Caco-2 (cell line): Measurements from ENCODE around the gene LHPP. TPM values are rescaled to one million over a fixed set of nuclear protein-coding genes. Genes with fewer than 3 reads are reported as not detected.

Experiments used
- BruUV-seq: library from RNA; stranded (reverse); fragments of 400-500 nt; replicated peaks from 2 replicates; lab custom pipeline; 2021; lab: Mats Ljungman, UMichigan
- CTCF ChIA-PET: fragments of 300-600 bp; sonication (Branson Sonifier 250); formaldehyde crosslinking; loops from one replicate; lab custom pipeline; 2022; ENCODE audit warnings: antibody characterized with exemption; lab: Charles Lee
- POLR2A ChIA-PET: fragments of 300-600 bp; sonication (Branson Sonifier 250); formaldehyde crosslinking; loops from one replicate; lab custom pipeline; 2022; ENCODE audit warnings: antibody characterized with exemption; lab: Charles Lee
- DNase-seq, 2 experiments: peaks; one replicate each; pipeline versions ENCODE4 v3.0.0 to v3.0.0-alpha.2; 2020 to 2022
- H3K27me3 ChIP-seq: replicated peaks from 2 replicates; pipeline ENCODE4 v1.6.0; 2011; ENCODE audit warnings: low read length; ENCODE audit not compliant: control insufficient read depth, insufficient read depth
- H3K36me3 ChIP-seq: 2 replicates; pipeline ENCODE4 v1.5.1; 2011; ENCODE audit warnings: low read length; ENCODE audit not compliant: control insufficient read depth, insufficient read depth
- H3K4me1 ChIP-seq: fragments of 250-450 bp; sonication (Bioruptor Pico); 2 replicates; pipeline ENCODE4 v1.5.1; 2020; ENCODE audit warnings: mild to moderate bottlenecking
- H3K4me3 ChIP-seq: 2 replicates; pipeline ENCODE4 v1.5.1; 2011; ENCODE audit warnings: low read depth, mild to moderate bottlenecking, control low read depth, low read length
- H3K9me3 ChIP-seq: fragments of 250-450 bp; sonication (Bioruptor Pico); 2 replicates; pipeline ENCODE4 v1.5.1; 2020; ENCODE audit warnings: mild to moderate bottlenecking, moderate library complexity
- H3K27ac Mint-ChIP-seq: one replicate; pipeline ENCODE4 v1.8.0; 2022; ENCODE audit warnings: mixed read lengths; ENCODE audit not compliant: unreplicated experiment
- H3K27me3 Mint-ChIP-seq: one replicate; pipeline ENCODE4 v1.8.0; 2022; ENCODE audit warnings: mixed read lengths; ENCODE audit not compliant: insufficient read depth, unreplicated experiment
- H3K36me3 Mint-ChIP-seq: one replicate; pipeline ENCODE4 v1.8.0; 2022; ENCODE audit warnings: mild to moderate bottlenecking, mixed read lengths; ENCODE audit not compliant: insufficient read depth, unreplicated experiment
- H3K4me1 Mint-ChIP-seq: one replicate; pipeline ENCODE4 v1.8.0; 2022; ENCODE audit warnings: low read depth, mixed read lengths; ENCODE audit not compliant: unreplicated experiment
- H3K4me3 Mint-ChIP-seq: one replicate; pipeline ENCODE4 v1.8.0; 2022; ENCODE audit warnings: mild to moderate bottlenecking, moderate library complexity, mixed read lengths; ENCODE audit not compliant: unreplicated experiment
- H3K9me3 Mint-ChIP-seq: one replicate; pipeline ENCODE4 v1.8.0; 2022; ENCODE audit warnings: mixed read lengths; ENCODE audit not compliant: unreplicated experiment
- CTCF ChIP-seq, 2 experiments: fragments of 200-600 bp in 1 of 2; IDR thresholded peaks; 1 replicate in 1 of 2; 2 replicates in 1 of 2; pipeline versions ENCODE4 v1.5.1 to v1.8.0; 2011 to 2022; ENCODE audit warnings: antibody characterized with exemption in 1 of 2, control low read depth in 1 of 2, inconsistent platforms in 1 of 2, low read depth in 1 of 2, low read length in 1 of 2, mild to moderate bottlenecking in 1 of 2, moderate library complexity in 1 of 2; ENCODE audit not compliant: insufficient read depth in 1 of 2, severe bottlenecking in 1 of 2, unreplicated experiment in 1 of 2
- intact Hi-C: fragments of 100-400 bp; cut with micrococcal nuclease; formaldehyde crosslinking; loops from one replicate; pipeline ENCODE4 v1.10.0; 2022; ENCODE audit not compliant: unreplicated experiment
- total RNA-seq: library from RNA; stranded (reverse); gene quantifications from 2 replicates; pipeline ENCODE4 v1.2.3, GENCODE V29; 2022

Gene LHPP
- total RNA-seq, 1 experiment from 2014 or later: 15.9 TPM

GRCh38 chr10:124598196-124598595 lies 136.6 kb downstream of the LHPP start:
- Mint-ChIP-seq H3K27me3 (no peaks in the 10 kb centered on the region), H3K36me3 (no peaks in the 10 kb centered on the region), H3K4me3 (no peak overlapping the region), H3K4me1 (no peaks in the 10 kb centered on the region), H3K9me3 (no peaks in the 10 kb centered on the region), H3K27ac (no peak overlapping the region)
- no peak for DNase-seq
- POLR2A ChIA-PET: no interaction called here
- H3K27me3 ChIP-seq: no peaks in the 10 kb centered on the region
- intact Hi-C loops: no loop called here
- H3K4me3 ChIP-seq: no peak overlapping the region
- TF ChIP-seq CTCF (IDR thresholded peaks at IDR 0.05; ENCODE audit: insufficient read depth in 1 of 2, low read depth in 1 of 2, low read length in 1 of 2, severe bottlenecking in 1 of 2, unreplicated experiment in 1 of 2): no peak
- H3K9me3 ChIP-seq: no peaks in the 10 kb centered on the region
- H3K4me1 ChIP-seq: peaks cover 9% of the 10 kb centered on the region
- BruUV-seq: no TSS peak
- CTCF ChIA-PET: no interaction called here
- H3K36me3 ChIP-seq: no peaks in the 10 kb centered on the region

GRCh38 chr10:124598773-124599587 lies 137.4 kb downstream of the LHPP start:
- Histone ChIP-seq H3K4me1 (peaks cover 9% of the 10 kb centered on the region), H3K9me3 (no peaks in the 10 kb centered on the region), H3K36me3 (no peaks in the 10 kb centered on the region), H3K27me3 (no peaks in the 10 kb centered on the region), H3K4me3 (no peak overlapping the region)
- no peak for DNase-seq
- no peak for TF ChIP-seq CTCF (IDR thresholded peaks at IDR 0.05; ENCODE audit: insufficient read depth in 1 of 2, low read depth in 1 of 2, low read length in 1 of 2, severe bottlenecking in 1 of 2, unreplicated experiment in 1 of 2)
- intact Hi-C loops: no loop called here
- H3K36me3 Mint-ChIP-seq: no peaks in the 10 kb centered on the region
- no TSS peak for BruUV-seq
- no peak overlapping the region for H3K27ac Mint-ChIP-seq
- H3K4me3 Mint-ChIP-seq: no peak overlapping the region
- H3K27me3 Mint-ChIP-seq: no peaks in the 10 kb centered on the region
- H3K4me1 Mint-ChIP-seq: no peaks in the 10 kb centered on the region
- H3K9me3 Mint-ChIP-seq: no peaks in the 10 kb centered on the region
- CTCF ChIA-PET: no interaction called here
- POLR2A ChIA-PET: no interaction called here

GRCh38 chr10:124599588-124600050 lies 138.0 kb downstream of the LHPP start:
- BruUV-seq: no TSS peak
- no peaks in the 10 kb centered on the region for H3K9me3 ChIP-seq
- intact Hi-C loops: no loop called here
- no peak for DNase-seq
- no peak for TF ChIP-seq CTCF (IDR thresholded peaks at IDR 0.05; ENCODE audit: insufficient read depth in 1 of 2, low read depth in 1 of 2, low read length in 1 of 2, severe bottlenecking in 1 of 2, unreplicated experiment in 1 of 2)
- Mint-ChIP-seq H3K4me3 (no peak overlapping the region), H3K36me3 (no peaks in the 10 kb centered on the region), H3K27me3 (no peaks in the 10 kb centered on the region), H3K9me3 (no peaks in the 10 kb centered on the region), H3K27ac (no peak overlapping the region), H3K4me1 (no peaks in the 10 kb centered on the region)
- POLR2A ChIA-PET: no interaction called here
- CTCF ChIA-PET: interaction anchor here (0.8 kb wide), 1 partner anchor 37 kb away, joined by 3 read pairs; no protein-coding TSS in a partner anchor
- no peaks in the 10 kb centered on the region for H3K27me3 ChIP-seq
- peaks cover 9% of the 10 kb centered on the region for H3K4me1 ChIP-seq
- H3K4me3 ChIP-seq: no peak overlapping the region
- no peaks in the 10 kb centered on the region for H3K36me3 ChIP-seq
